ENCODE data around the gene ZNF436. TPM values are rescaled to one million over a fixed set of nuclear protein-coding genes. Genes with fewer than 3 reads are reported as not detected.

The ZNF436 gene
- polyA plus RNA-seq, 1 donor (not counting 4 experiments of a cell fraction or from before 2014, with no cell fraction given) = 12.6 TPM

GRCh38 chr1:23383577-23384311 lies 14.1 kb upstream of the ZNF436 start:
- peak overlapping the region; percentile 72 for H3K27ac ChIP-seq (ENCODE audit: control insufficient read depth, insufficient read depth, low read length)
- peaks cover 22% of the 10 kb centered on the region for H3K4me1 ChIP-seq (ENCODE audit: control insufficient read depth, extremely low read depth, insufficient read depth, low read length)
- no peaks in the 10 kb centered on the region for H3K27me3 ChIP-seq (ENCODE audit: control insufficient read depth, extremely low read depth, insufficient read depth, low read length)
- no peak overlapping the region for H3K9ac ChIP-seq (ENCODE audit: control insufficient read depth, extremely low read depth, insufficient read depth, low read length)
- H3K36me3 ChIP-seq (ENCODE audit: control insufficient read depth in 2 of 2, extremely low read depth in 1 of 2, insufficient read depth in 2 of 2, low read length in 2 of 2) = no peaks in the 10 kb centered on the region
- peaks cover 3% of the 10 kb centered on the region for H3K9me1 ChIP-seq (ENCODE audit: control insufficient read depth, extremely low read depth, insufficient read depth, low read length)
- no peaks in the 10 kb centered on the region for H4K20me1 ChIP-seq (ENCODE audit: control insufficient read depth, extremely low read depth, insufficient read depth, low read length)
- H3K4me2 ChIP-seq (ENCODE audit: control insufficient read depth, extremely low read depth, insufficient read depth, low read depth, low read length) = peak overlapping the region; percentile 47
- TF ChIP-seq EZH2 (IDR thresholded peaks at IDR 0.05; ENCODE audit: low read length) (no peak), CTCF (optimal IDR thresholded peaks at IDR 0.05 in 1 of 3, IDR thresholded peaks at IDR 0.05 in 1 of 3, conservative IDR thresholded peaks at IDR 0.05 in 1 of 3; ENCODE audit: extremely low read depth in 1 of 3, insufficient read depth in 2 of 3, low read length in 3 of 3) (no peak)
- peak; percentile 48 for FAIRE-seq
- H3K79me2 ChIP-seq (ENCODE audit: control insufficient read depth, insufficient read depth, low read length) = no peaks in the 10 kb centered on the region
- no peak for DNase-seq (ENCODE audit: low read depth, low spot score)
- dilution Hi-C loops (cut with MboI; ENCODE audit: extremely low pct_ligation_motif_present, low sequenced_read_pairs) = no loop called here
- H3K4me3 ChIP-seq (ENCODE audit: control insufficient read depth in 2 of 3, extremely low read depth in 1 of 3, insufficient read depth in 2 of 3, low read depth in 1 of 3, low read length in 3 of 3) = no peak overlapping the region
- H2AFZ ChIP-seq (ENCODE audit: control insufficient read depth, low read length) = peak overlapping the region; percentile 52
- no peaks in the 10 kb centered on the region for H3K9me3 ChIP-seq (ENCODE audit: control insufficient read depth, low read depth, low read length)

DNA sequence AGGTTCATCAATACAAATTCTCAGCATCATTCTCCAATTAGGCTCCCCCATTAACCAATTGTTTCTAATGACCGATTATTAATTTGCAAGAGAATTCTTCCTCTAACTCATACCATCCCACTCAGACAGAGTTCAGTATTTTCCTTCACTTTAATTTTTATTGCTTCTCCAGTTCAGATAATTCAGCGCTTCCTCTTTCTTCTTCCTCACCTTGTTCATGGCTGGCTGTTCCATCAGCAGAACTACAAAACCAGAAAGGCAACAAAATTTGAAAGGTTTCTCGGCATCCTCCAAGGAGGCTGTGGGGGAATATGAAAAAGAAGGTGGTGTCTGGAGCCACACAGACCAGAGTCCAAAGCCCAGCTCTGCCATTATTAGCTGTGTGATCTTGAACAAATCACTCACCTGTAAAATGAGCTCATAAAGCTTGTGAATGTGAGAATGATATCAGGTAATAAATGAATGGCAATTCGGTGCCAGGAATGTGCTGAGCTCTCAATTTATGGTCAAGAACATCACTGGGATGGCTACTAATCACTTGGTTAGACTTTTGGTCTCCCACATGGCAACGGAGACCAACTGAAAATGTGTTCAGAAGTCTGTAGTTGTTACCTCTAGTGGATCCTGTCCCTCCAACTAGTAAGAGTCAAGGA lies 11.7 kb upstream of the ZNF436 start:
- no peaks in the 10 kb centered on the region for H3K9me3 ChIP-seq (ENCODE audit: control insufficient read depth, low read depth, low read length)
- H3K4me3 ChIP-seq (ENCODE audit: control insufficient read depth in 2 of 3, extremely low read depth in 1 of 3, insufficient read depth in 2 of 3, low read depth in 1 of 3, low read length in 3 of 3) = no peak overlapping the region
- H3K79me2 ChIP-seq (ENCODE audit: control insufficient read depth, insufficient read depth, low read length) = no peaks in the 10 kb centered on the region
- H3K36me3 ChIP-seq (ENCODE audit: control insufficient read depth in 2 of 2, extremely low read depth in 1 of 2, insufficient read depth in 2 of 2, low read length in 2 of 2) = no peaks in the 10 kb centered on the region
- no peak for FAIRE-seq
- H3K4me2 ChIP-seq (ENCODE audit: control insufficient read depth, extremely low read depth, insufficient read depth, low read depth, low read length) = no peak overlapping the region
- H2AFZ ChIP-seq (ENCODE audit: control insufficient read depth, low read length) = no peak overlapping the region
- peaks cover 3% of the 10 kb centered on the region for H3K9me1 ChIP-seq (ENCODE audit: control insufficient read depth, extremely low read depth, insufficient read depth, low read length)
- no peak for DNase-seq (ENCODE audit: low read depth, low spot score)
- no peak overlapping the region for H3K9ac ChIP-seq (ENCODE audit: control insufficient read depth, extremely low read depth, insufficient read depth, low read length)
- H4K20me1 ChIP-seq (ENCODE audit: control insufficient read depth, extremely low read depth, insufficient read depth, low read length) = no peaks in the 10 kb centered on the region
- no peak overlapping the region for H3K27ac ChIP-seq (ENCODE audit: control insufficient read depth, insufficient read depth, low read length)
- no peaks in the 10 kb centered on the region for H3K27me3 ChIP-seq (ENCODE audit: control insufficient read depth, extremely low read depth, insufficient read depth, low read length)
- dilution Hi-C loops (cut with MboI; ENCODE audit: extremely low pct_ligation_motif_present, low sequenced_read_pairs) = no loop called here
- peaks cover 30% of the 10 kb centered on the region for H3K4me1 ChIP-seq (ENCODE audit: control insufficient read depth, extremely low read depth, insufficient read depth, low read length)
- TF ChIP-seq CTCF (optimal IDR thresholded peaks at IDR 0.05 in 1 of 3, IDR thresholded peaks at IDR 0.05 in 1 of 3, conservative IDR thresholded peaks at IDR 0.05 in 1 of 3; ENCODE audit: extremely low read depth in 1 of 3, insufficient read depth in 2 of 3, low read length in 3 of 3) = no peak
- TF ChIP-seq EZH2 (IDR thresholded peaks at IDR 0.05; ENCODE audit: low read length) = no peak
